Measurements from ENCODE around the gene KNCN.

DNA sequence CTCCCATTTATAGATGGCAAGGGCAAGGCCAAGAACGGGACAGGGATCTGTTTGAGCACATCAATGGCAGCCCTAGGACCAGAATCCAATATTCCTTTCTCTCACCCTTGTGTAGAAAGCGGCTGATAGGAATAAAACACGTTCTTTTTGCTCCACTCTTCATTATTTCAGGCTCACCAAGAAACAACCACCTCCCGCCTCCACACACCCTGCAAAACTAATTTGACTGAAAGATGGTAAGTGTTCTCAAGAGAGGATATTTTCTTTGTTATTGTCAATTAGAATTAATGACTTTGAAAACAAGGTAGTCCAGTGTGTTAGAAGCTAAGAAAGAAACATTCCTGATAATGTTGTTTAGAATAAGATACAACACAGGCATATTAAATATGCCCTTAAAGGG, 11.9 kb upstream of the KNCN start:
- TF ChIP-seq, protein P1, sequence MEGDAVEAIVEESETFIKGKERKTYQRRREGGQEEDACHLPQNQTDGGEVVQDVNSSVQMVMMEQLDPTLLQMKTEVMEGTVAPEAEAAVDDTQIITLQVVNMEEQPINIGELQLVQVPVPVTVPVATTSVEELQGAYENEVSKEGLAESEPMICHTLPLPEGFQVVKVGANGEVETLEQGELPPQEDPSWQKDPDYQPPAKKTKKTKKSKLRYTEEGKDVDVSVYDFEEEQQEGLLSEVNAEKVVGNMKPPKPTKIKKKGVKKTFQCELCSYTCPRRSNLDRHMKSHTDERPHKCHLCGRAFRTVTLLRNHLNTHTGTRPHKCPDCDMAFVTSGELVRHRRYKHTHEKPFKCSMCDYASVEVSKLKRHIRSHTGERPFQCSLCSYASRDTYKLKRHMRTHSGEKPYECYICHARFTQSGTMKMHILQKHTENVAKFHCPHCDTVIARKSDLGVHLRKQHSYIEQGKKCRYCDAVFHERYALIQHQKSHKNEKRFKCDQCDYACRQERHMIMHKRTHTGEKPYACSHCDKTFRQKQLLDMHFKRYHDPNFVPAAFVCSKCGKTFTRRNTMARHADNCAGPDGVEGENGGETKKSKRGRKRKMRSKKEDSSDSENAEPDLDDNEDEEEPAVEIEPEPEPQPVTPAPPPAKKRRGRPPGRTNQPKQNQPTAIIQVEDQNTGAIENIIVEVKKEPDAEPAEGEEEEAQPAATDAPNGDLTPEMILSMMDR (conservative IDR thresholded peaks at IDR 0.05; ENCODE audit: low read depth in 2 of 2) = no peak
- no peak for TF ChIP-seq EZH2 (IDR thresholded peaks at IDR 0.05; ENCODE audit: low read depth, unreplicated experiment)
